Measurements from ENCODE around the gene CTR9. TPM values are rescaled to one million over a fixed set of nuclear protein-coding genes. Genes with fewer than 3 reads are reported as not detected.

CTR9 gene
- total and polyA plus RNA-seq, 11 donors = 9.4 to 28.4 (median 18.7) TPM

GRCh38 chr11:10762913-10763421 is 11.9 kb downstream of the CTR9 start:
- intact Hi-C loops (cut with DNase I) = no loop called here
- no peak for ATAC-seq

GRCh38 chr11:10763766-10764165 is 12.7 kb downstream of the CTR9 start:
- Histone ChIP-seq H3K4me3 (no peak overlapping the region), H3K4me1 (peaks cover 0 to 9% (median 0%) of the 10 kb centered on the region in 12 donors), H3K27ac (no peak overlapping the region), H3K36me3 (peaks cover 0 to 85% (median 2%) of the 10 kb centered on the region in 9 donors), H3K9me3 (no peaks in the 10 kb centered on the region), H3K27me3 (no peaks in the 10 kb centered on the region)
- WGBS, 4 donors = 81 to 88% (median 87%) methylated on average over 4 of the region's 4 CpGs
- DNase-seq (no peak), ATAC-seq (no peak)
- no peak for TF ChIP-seq POLR2A (IDR thresholded peaks at IDR 0.05)
- TF ChIP-seq CTCF (IDR thresholded peaks at IDR 0.05) = no peak
- intact Hi-C loops (cut with DNase I) = no loop called here

More at GRCh38 chr11:10762913-10763421, 11.9 kb downstream of the CTR9 start:
- peaks cover 0 to 93% (median 3%) of the 10 kb centered on the region in 9 donors for H3K36me3 ChIP-seq
- H3K27me3 ChIP-seq = no peaks in the 10 kb centered on the region
- no peak for DNase-seq
- no peak overlapping the region for H3K4me3 ChIP-seq
- H3K27ac ChIP-seq = no peak overlapping the region
- H3K4me1 ChIP-seq = peaks cover 0 to 9% (median 0%) of the 10 kb centered on the region in 12 donors
- WGBS, 4 donors = 93 to 95% (median 94%) methylated on average over 4 of the region's 4 CpGs
- no peaks in the 10 kb centered on the region for H3K9me3 ChIP-seq
- TF ChIP-seq CTCF (IDR thresholded peaks at IDR 0.05) = no peak
- TF ChIP-seq POLR2A (IDR thresholded peaks at IDR 0.05) = no peak

GRCh38 chr11:10764412-10764811 is 13.4 kb downstream of the CTR9 start:
- DNase-seq (no peak), ATAC-seq (no peak)
- Histone ChIP-seq H3K9me3 (no peaks in the 10 kb centered on the region), H3K27ac (no peak overlapping the region), H3K27me3 (no peaks in the 10 kb centered on the region), H3K4me3 (no peak overlapping the region), H3K36me3 (peaks cover 0 to 79% (median 0%) of the 10 kb centered on the region in 9 donors), H3K4me1 (peaks cover 0 to 9% (median 0%) of the 10 kb centered on the region in 12 donors)
- intact Hi-C loops (cut with DNase I) = no loop called here
- no peak for TF ChIP-seq CTCF (IDR thresholded peaks at IDR 0.05)
- no peak for TF ChIP-seq POLR2A (IDR thresholded peaks at IDR 0.05)
- 88 to 97% (median 94%) methylated on average over 12 of the region's 12 CpGs for WGBS, 4 donors

GRCh38 chr11:10770626-10771254 is 19.7 kb downstream of the CTR9 start:
- DNase-seq (peak in 4 of 5 donors; percentile 46 to 59 (median 55)), ATAC-seq (peak; percentile 54 to 77 (median 68))
- WGBS, 4 donors = 18 to 30% (median 28%) methylated on average over 2 of the region's 2 CpGs
- TF ChIP-seq CTCF (IDR thresholded peaks at IDR 0.05) (peak; percentile 55 to 81 (median 70)), POLR2A (IDR thresholded peaks at IDR 0.05) (no peak)
- Histone ChIP-seq H3K27me3 (no peaks in the 10 kb centered on the region), H3K9me3 (no peaks in the 10 kb centered on the region), H3K4me1 (peaks cover 0 to 21% (median 9%) of the 10 kb centered on the region in 12 donors), H3K4me3 (no peak overlapping the region), H3K36me3 (peaks cover 0 to 48% (median 0%) of the 10 kb centered on the region in 9 donors), H3K27ac (peak overlapping the region in 10 of 12 donors; percentile 4 to 85 (median 60))
- intact Hi-C loops (cut with DNase I) = loop anchor here in 1 of 10 donors (5.0 kb wide), 1 partner anchor 37 kb away; the partner anchor contains the start of gene EIF4G2

Data from heart left ventricle (tissue), 16 donors.